NB4 (cell line): ENCODE results near the gene MCRS1.

Experiments used
- DNase-seq: peaks from one replicate; pipeline ENCODE4 v3.0.0; 2010; ENCODE audit warnings: low read depth
- H3K4me3 ChIP-seq: one replicate; pipeline ENCODE4 v1.5.1; 2011; ENCODE audit warnings: mild to moderate bottlenecking, low read depth, low read length, moderate library complexity
- CTCF ChIP-seq: IDR thresholded peaks from one replicate; pipeline ENCODE4 v1.5.1; 2012; ENCODE audit warnings: low read depth, low read length
- MAX ChIP-seq: IDR thresholded peaks from 2 replicates; pipeline ENCODE4 v1.6.1; 2011; ENCODE audit warnings: low read depth, low read length
- MYC ChIP-seq: IDR thresholded peaks from 2 replicates; pipeline ENCODE4 v1.6.1; 2011; ENCODE audit warnings: low read depth, low read length
- POLR2A ChIP-seq: IDR thresholded peaks from 2 replicates; pipeline ENCODE4 v1.6.1; 2011; ENCODE audit warnings: mild to moderate bottlenecking; ENCODE audit not compliant: insufficient read length; ENCODE audit errors: extremely low read depth

MCRS1 gene

GRCh38 chr12:49564686-49565405 is 3.1 kb downstream of the MCRS1 start:
- no peak for DNase-seq
- H3K4me3 ChIP-seq = no peak overlapping the region
- no peak for TF ChIP-seq CTCF
- no peak for TF ChIP-seq MYC
- TF ChIP-seq MAX = no peak
- no peak for TF ChIP-seq POLR2A

- peak; percentile 35 for DNase-seq
- TF ChIP-seq MYC (no peak), POLR2A (no peak), CTCF (no peak), MAX (no peak)
- no peak overlapping the region for H3K4me3 ChIP-seq
Measured at GRCh38 chr12:49563951-49564685, 3.8 kb downstream of the MCRS1 start.

GRCh38 chr12:49562831-49563230 is 5.1 kb downstream of the MCRS1 start:
- DNase-seq = no peak
- TF ChIP-seq CTCF (no peak), MAX (no peak), POLR2A (no peak), MYC (no peak)
- no peak overlapping the region for H3K4me3 ChIP-seq

- peak; percentile 74 for DNase-seq
- H3K4me3 ChIP-seq = no peak overlapping the region
- TF ChIP-seq CTCF = no peak
- TF ChIP-seq POLR2A = no peak
- no peak for TF ChIP-seq MAX
- TF ChIP-seq MYC = no peak
Measured at GRCh38 chr12:49562233-49562632, 5.7 kb downstream of the MCRS1 start.

GRCh38 chr12:49560695-49561094 is 7.2 kb downstream of the MCRS1 start:
- no peak overlapping the region for H3K4me3 ChIP-seq
- no peak for DNase-seq
- no peak for TF ChIP-seq MYC
- TF ChIP-seq POLR2A = no peak
- no peak for TF ChIP-seq MAX

- no peak for DNase-seq
- TF ChIP-seq MAX = no peak
- TF ChIP-seq POLR2A = no peak
- TF ChIP-seq CTCF = no peak
- TF ChIP-seq MYC = no peak
- H3K4me3 ChIP-seq = no peak overlapping the region
Measured at GRCh38 chr12:49559011-49559675, 8.8 kb downstream of the MCRS1 start.
